ENCODE measurements around the gene MRC1.

The MRC1 gene

DNA sequence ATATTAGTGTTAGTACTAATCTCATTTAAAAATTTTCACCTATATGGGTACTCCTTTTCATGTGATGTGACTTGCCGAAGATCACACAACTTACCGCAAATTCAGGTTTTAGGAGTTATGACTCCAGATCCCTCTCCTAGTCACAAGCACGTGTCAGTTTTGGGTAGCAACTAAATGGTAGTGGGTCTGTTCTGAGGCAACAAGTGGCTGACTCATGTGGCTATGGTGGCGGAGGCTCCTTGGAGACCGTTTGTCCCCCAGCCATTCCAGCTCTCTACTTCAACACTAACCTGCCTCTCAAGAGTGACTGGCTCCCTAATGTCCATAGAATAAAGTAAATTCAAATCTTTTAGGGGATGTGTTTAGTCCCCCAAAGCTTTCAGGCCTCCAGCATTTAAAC, 39.5 kb downstream of the MRC1 start:
- DNase-seq = no peak

- DNase-seq = no peak
Observed at GRCh38 chr10:17850501-17850900, 41.4 kb downstream of the MRC1 start.

DNA sequence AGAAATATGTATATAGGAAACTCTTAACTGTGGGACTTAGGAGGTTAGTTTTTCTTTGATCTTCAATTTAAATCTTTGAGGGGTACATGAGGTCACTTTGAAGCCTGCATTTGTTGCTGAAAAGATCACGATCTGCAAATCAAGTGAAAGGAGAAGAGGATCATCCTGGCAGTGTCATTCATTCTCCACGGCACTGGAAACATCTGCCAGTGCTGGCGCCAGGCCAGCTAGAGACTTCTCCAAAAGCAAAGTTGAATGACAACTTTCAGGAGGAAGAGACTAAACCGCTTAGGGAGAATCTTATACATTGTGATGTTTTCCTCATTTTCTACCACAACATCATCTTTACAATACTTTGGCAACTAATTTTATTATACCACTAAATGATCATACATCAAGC, 42.5 kb downstream of the MRC1 start:
- DNase-seq = no peak

- DNase-seq = no peak
Observed at GRCh38 chr10:17854044-17854652, 45.0 kb downstream of the MRC1 start.

DNA sequence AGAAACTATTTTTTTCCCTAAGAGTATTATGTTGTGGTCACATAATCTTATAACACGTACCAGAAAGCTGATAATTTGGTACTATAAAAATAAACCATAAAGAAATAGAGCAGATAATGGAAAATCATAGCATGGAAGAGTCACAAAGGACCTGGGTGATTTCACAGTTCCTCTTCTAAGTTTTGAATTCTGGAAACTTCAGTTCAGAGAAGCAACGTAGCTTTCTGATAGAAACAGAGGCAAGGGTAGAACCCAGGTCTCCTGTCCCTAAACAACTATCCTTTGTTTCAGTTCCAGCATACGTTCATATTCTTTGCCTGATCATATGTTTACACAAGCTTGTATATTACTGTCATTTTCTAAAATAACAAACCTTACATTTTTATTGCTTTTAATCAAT, 47.9 kb downstream of the MRC1 start:
- DNase-seq = no peak

DNA sequence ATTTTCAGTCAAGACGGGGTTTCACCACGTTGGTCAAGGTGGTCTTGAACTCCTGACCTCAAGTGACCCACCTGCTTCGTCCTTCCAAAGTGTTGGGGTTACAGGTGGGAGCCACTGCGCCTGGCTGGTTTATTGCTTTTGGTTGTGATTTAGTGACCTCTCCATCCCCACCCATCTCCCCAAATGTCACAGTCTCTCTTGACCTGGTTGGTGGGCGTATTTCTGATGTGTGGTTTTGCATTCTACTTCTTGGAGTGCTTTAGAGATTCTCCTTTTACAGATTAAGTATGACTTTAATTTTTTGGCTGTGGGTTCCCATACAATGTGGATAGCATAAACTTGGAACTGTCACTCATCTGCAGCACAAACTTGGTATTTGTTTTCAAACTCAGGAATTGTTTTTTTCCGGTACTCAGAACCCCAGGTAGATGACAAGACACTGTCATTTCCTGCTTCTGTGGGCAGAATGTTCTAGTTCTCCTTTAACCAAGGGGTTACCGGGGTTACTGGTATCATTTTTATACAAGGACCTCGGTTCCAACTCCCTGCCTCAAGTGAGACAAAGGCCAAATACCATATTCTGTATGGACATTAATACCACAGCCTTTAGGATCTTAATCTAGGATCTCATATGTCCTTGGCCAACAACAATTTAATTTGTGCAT, 50.5 kb downstream of the MRC1 start:
- DNase-seq = no peak

- DNase-seq = no peak
Observed at GRCh38 chr10:17861760-17862159, 52.6 kb downstream of the MRC1 start.

GRCh38 chr10:17865351-17865750, 56.2 kb downstream of the MRC1 start:
- no peak for DNase-seq

DNA sequence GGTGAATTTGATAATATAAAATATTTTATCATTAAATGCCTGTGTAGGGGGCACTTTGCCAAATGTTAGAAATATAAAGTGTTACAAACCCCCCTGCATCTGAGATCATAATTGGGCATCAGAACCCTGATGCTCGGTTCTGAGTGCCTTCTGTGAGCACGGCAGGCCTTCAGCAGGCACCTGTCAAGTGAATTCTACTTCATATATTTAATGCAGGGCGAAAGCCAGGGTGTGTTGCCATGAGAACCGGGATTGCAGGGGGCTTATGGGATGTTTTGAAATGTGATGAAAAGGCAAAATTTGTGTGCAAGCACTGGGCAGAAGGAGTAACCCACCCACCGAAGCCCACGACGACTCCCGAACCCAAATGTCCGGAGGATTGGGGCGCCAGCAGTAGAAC, 57.2 kb downstream of the MRC1 start:
- DNase-seq = no peak

GRCh38 chr10:17867056-17867455, 57.9 kb downstream of the MRC1 start:
- no peak for DNase-seq

GRCh38 chr10:17871036-17871435, 61.9 kb downstream of the MRC1 start:
- no peak for DNase-seq

GRCh38 chr10:17872191-17873091, 63.3 kb downstream of the MRC1 start:
- no peak for DNase-seq

GRCh38 chr10:17873946-17874345, 64.8 kb downstream of the MRC1 start:
- DNase-seq = no peak

- no peak for DNase-seq
Observed at GRCh38 chr10:17877121-17877520, 68.0 kb downstream of the MRC1 start.

DNA sequence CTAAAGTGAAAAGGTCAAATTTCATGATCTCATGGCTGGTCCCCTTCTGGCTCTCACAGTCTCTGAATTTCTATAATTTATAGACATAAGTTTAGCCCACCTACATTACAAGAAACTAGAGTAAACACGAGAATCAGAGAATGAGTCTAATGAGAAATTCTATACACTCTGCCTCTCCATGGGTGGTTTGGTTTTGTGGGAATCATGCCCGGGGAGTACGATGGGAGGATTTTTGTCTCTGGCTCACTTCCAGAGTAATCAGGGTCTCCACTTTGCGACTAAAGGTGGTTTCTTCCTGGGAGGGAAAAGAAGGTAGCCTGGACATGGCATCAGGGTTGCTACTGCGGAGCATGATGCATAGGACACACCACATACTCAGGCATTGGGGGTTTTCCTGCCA, 69.7 kb downstream of the MRC1 start:
- DNase-seq = no peak

DNA sequence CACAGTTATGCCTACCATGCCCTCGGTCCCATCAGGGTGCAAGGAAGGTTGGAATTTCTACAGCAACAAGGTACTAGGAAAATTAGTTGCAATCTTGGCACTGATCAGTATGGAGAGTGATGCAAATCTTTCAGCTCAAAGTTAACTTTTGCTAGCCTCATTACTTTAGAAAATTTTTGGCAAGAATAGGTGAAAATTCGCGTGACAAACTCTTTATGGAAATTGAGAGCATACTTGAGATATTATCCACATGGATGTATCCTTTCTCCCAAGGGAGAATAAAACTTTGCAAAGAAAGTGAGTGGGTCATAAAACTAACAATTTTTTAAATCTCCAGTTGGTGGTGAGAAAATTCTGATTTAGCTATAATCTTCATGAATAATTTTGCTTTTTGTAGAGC, 71.5 kb downstream of the MRC1 start:
- DNase-seq = no peak

DNA sequence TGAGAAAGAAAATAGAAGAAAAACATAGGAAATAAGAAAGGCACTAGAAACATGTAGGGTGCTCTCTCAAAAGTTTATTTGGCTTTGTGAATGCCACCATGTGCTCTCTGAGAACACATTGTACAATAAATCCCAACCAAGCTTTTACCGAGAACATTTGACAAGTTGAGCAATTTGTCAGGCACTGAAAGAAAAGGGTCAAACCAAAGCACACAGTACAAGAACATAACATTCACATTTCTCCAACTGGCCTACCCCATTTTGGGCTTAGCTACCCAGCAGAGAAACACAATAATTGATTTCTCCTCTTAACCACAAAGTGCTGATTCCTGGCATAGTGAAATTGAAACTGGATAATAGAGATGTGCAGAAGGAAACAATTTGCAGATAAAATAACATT, 73.4 kb downstream of the MRC1 start:
- no peak for DNase-seq

DNA sequence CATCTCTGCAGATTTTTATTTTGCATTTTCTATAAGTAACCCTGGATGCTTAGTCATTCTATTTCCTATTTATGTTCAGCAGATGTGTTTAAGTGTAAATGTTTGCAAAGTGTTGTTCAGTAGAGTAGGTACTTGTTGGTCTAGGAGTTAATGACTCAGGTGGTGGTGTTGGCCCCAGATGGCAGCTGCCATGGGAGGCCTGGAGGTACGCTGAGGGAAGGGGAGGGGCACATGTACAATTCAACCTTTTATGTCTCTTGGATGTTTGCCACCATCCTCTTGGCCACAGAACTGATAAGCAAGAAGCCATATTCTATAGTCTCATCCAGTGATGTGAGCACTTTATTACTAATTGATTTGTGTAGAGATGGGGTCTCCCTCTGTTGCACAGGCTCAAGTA, 74.5 kb downstream of the MRC1 start:
- no peak for DNase-seq

DNA sequence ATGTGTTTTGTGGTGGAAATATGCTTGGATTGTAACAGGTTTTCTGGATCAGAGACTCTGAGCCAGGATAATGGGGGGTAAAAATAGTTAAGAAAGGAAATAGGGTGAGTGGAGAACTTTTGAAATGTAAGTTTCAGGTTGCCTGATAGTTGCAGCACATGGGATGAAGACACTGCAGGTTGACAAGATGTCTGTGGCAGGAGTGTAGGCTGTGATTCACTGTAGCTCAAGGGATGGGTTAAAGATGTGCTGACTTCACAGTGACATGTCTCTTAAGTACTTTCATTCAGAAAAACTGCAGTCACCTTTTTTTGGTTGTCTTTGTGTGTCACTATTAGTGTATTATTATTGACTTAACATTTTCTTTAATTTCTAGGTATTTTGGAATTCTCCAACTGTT, 79.0 kb downstream of the MRC1 start:
- DNase-seq = no peak

DNA sequence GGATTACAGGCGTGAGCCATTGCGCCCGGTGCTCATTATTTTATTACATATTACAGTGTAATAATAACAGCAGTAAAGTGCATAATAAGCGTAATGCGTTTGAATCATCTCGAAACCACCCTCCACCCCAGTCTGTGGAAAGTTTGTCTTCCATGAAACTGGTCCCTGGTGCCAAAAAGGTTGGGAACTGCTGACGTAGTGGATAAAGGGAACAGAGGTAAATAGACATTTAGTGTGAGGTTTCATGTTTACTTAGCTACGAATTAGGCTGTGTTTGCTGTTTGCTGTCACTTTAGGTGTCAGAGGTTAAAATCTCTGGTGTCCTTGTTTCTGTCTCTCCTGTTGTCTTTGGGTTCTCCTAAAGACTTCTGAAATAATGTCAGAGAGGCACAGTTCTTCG, 82.3 kb downstream of the MRC1 start:
- DNase-seq = no peak

DNA sequence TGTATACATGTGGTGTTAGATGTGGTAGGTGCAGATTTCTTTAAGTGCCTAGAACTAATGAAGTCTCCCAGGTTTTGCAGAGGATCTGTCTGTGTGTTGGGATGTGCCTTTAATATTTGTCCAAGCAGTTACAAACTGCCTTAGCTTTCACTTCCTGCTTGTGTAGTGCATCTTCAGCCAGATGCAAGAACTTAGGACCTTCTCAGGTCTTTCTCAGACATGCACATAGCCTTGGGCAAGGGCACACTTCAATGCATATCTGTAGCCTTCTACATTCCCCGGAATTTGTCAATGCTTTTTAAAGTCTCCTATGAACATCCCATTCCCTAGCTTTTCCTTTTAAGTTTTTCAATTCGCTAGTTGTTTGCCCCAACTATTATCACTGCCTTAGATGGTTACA, 95.4 kb downstream of the MRC1 start:
- no peak for DNase-seq

- DNase-seq = no peak
Observed at GRCh38 chr10:17905491-17905890, 96.3 kb downstream of the MRC1 start.

DNA sequence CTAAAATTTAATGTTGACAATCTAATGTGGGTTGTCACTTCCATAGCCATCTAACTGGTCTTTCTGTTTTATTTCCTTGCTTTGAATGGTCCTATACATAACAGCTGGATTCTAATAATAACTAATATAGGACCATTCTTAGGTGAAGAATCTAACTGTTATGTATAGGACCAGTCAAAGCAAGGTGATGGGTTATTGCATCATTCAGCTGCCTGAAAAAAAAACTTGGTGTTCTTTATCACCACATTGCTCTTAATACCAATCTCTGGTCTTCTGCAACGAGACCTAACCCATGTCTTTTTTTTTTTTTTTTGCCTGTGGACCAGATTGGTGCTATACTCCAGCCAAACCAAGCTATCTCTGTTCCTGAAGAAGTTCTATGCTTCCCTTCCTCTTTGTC, 96.9 kb downstream of the MRC1 start:
- DNase-seq = no peak

DNA sequence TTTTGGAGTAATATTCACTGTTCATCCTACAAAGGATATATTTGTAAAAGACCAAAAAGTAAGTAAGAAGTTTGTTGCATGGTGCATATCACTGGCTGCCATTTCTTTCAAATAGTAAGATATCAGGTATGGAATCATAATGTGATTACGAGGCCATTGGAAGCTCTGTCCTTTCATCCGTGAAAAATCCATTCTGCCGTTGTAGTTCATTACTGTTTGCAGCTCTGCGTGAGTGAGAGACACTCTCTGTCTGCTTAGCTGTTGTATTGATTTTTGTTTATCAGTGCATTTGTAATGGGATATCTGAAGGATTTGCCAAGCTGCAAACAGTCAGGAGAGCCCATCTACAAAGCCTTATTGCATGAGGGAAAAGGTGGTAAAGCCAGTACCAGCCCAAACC, 98.5 kb downstream of the MRC1 start:
- DNase-seq = no peak
